HCT116 (cell line): ENCODE results near the gene CFAP46. TPM values are rescaled to one million over a fixed set of nuclear protein-coding genes. Genes with fewer than 3 reads are reported as not detected.

Experiments used
- ATAC-seq: fragments of 200-7000 bp; cut with Tn5 transposase; 2 replicates; pipeline ENCODE4 v1.9.1; 2020; ENCODE audit warnings: mild to moderate bottlenecking, moderate library complexity
- BruUV-seq: library from RNA; stranded (reverse); fragments of 400-500 nt; replicated peaks from 2 replicates; lab custom pipeline; 2021; lab: Mats Ljungman, UMichigan
- CTCF ChIA-PET: fragments of 300-600 bp; sonication (Branson Sonifier 250); formaldehyde crosslinking; loops from one replicate; lab custom pipeline; 2021; ENCODE audit warnings: antibody characterized with exemption; lab: Charles Lee
- POLR2A ChIA-PET: fragments of 300-600, 350-600 bp; sonication (Branson Sonifier 250); formaldehyde crosslinking; loops from one replicate; lab custom pipeline; 2021; ENCODE audit warnings: antibody characterized with exemption; lab: Charles Lee
- RAD21 ChIA-PET, 2 experiments: fragments of 300-600 bp; sonication (Branson Sonifier 250); formaldehyde crosslinking; loops; one replicate each; lab custom pipeline; 2023; ENCODE audit warnings: low total read pairs in 2 of 2; ENCODE audit not compliant: uncharacterized antibody in 2 of 2, unreplicated experiment in 2 of 2, low non-redundant PET in 1 of 2; lab: Charles Lee
- DNase-seq: peaks from one replicate; pipeline ENCODE4 v3.0.0-alpha.2; 2010; ENCODE audit warnings: low read depth, low spot score
- H2AFZ ChIP-seq: fragments of 200-600 bp; shearing (Covaris generic), sonication (generic); 2 replicates; pipeline ENCODE4 v1.6.1; 2017; ENCODE audit warnings: low read depth, mixed run types, mixed read lengths, antibody characterized with exemption, low read length; ENCODE audit not compliant: poor library complexity, severe bottlenecking
- H3K27ac ChIP-seq: 2 replicates; pipeline ENCODE4 v1.5.1; 2012; ENCODE audit warnings: low read depth, low read length
- H3K27me3 ChIP-seq: fragments of 200-600 bp; sonication (generic); 2 replicates; pipeline ENCODE4 v1.6.1; 2016; ENCODE audit warnings: mixed run types, low read length, mixed read lengths; ENCODE audit not compliant: insufficient read depth
- H3K36me3 ChIP-seq, 2 experiments: fragments of 200-500 bp in 1 of 2; fragments of 200-600 bp in 1 of 2; sonication (Bioruptor generic) in 1 of 2; sonication (generic) in 1 of 2; 2 replicates each; pipeline versions ENCODE4 v1.5.1 to v1.6.1; 2014 to 2016; ENCODE audit warnings: low read length in 2 of 2, inconsistent platforms in 1 of 2, mixed read lengths in 1 of 2, mixed run types in 1 of 2; ENCODE audit not compliant: insufficient read depth in 2 of 2, control insufficient read depth in 1 of 2
- H3K4me1 ChIP-seq, 2 experiments: fragments of 200-600 bp in 1 of 2; sonication (generic) in 1 of 2; 2 replicates each; pipeline versions ENCODE4 v1.5.1 to v1.6.1; 2012 to 2017; ENCODE audit warnings: low read length in 2 of 2, inconsistent platforms in 1 of 2, mild to moderate bottlenecking in 1 of 2, mixed read lengths in 1 of 2, mixed run types in 1 of 2, moderate library complexity in 1 of 2; ENCODE audit not compliant: insufficient read depth in 2 of 2, control insufficient read depth in 1 of 2
- H3K4me2 ChIP-seq: fragments of 200-600 bp; sonication (generic); 2 replicates; pipeline ENCODE4 v1.6.1; 2017; ENCODE audit warnings: mixed run types, low read length, mixed read lengths
- H3K4me3 ChIP-seq, 2 experiments: fragments of 200-600 bp in 1 of 2; sonication (generic) in 1 of 2; replicated peaks in 1 of 2; 2 replicates each; pipeline ENCODE4 v1.5.1; 2011 to 2016; ENCODE audit warnings: low read length in 2 of 2, control low read depth in 1 of 2, low read depth in 1 of 2, mild to moderate bottlenecking in 1 of 2, mixed read lengths in 1 of 2, mixed run types in 1 of 2
- H3K79me2 ChIP-seq: fragments of 200-600 bp; sonication (generic); 2 replicates; pipeline ENCODE4 v1.6.1; 2017; ENCODE audit warnings: mild to moderate bottlenecking, mixed run types, low read length, moderate library complexity, mixed read lengths; ENCODE audit not compliant: insufficient read depth
- H3K9ac ChIP-seq: fragments of 200-600 bp; sonication (generic); 2 replicates; pipeline ENCODE4 v1.6.1; 2016; ENCODE audit warnings: low read length, mixed read lengths
- H3K9me2 ChIP-seq: fragments of 200-600 bp; sonication (generic), shearing (Covaris generic); 2 replicates; pipeline ENCODE4 v1.6.1; 2017; ENCODE audit warnings: mixed run types, mild to moderate bottlenecking, moderate library complexity; ENCODE audit not compliant: insufficient read depth
- H3K9me3 ChIP-seq, 2 experiments: fragments of 200-500 bp in 1 of 2; fragments of 200-600 bp in 1 of 2; sonication (Bioruptor generic) in 1 of 2; sonication (generic) in 1 of 2; 2 replicates each; pipeline ENCODE4 v1.6.1; 2014 to 2017; ENCODE audit warnings: low read length in 2 of 2, mixed read lengths in 2 of 2, inconsistent platforms in 1 of 2, low read depth in 1 of 2, mild to moderate bottlenecking in 1 of 2, mixed run types in 1 of 2, moderate library complexity in 1 of 2; ENCODE audit not compliant: control insufficient read depth in 1 of 2, insufficient read depth in 1 of 2
- H4K20me1 ChIP-seq: fragments of 200-600 bp; sonication (generic), shearing (Covaris generic); 2 replicates; pipeline ENCODE4 v1.6.1; 2017; ENCODE audit warnings: mixed run types, mild to moderate bottlenecking, moderate library complexity; ENCODE audit not compliant: insufficient read depth
- ATF3 ChIP-seq: IDR thresholded peaks from 2 replicates; pipeline ENCODE4 v1.6.1; 2012
- EGR1 ChIP-seq: IDR thresholded peaks from 2 replicates; pipeline ENCODE4 v1.6.1; 2012; ENCODE audit warnings: low read depth
- EZH2 ChIP-seq: fragments of 200-600 bp; sonication (generic); IDR thresholded peaks from 2 replicates; pipeline ENCODE4 v1.6.1; 2017; ENCODE audit warnings: antibody characterized with exemption, mixed run types
- EZH2phosphoT487 ChIP-seq: fragments of 200-600 bp; IDR thresholded peaks from 2 replicates; pipeline ENCODE4 v1.6.1; 2018; ENCODE audit warnings: antibody characterized with exemption, borderline replicate concordance
- FOSL1 ChIP-seq: IDR thresholded peaks from 2 replicates; pipeline ENCODE4 v1.6.1; 2012; ENCODE audit warnings: low read depth
- POLR2A ChIP-seq: IDR thresholded peaks from 2 replicates; pipeline ENCODE4 v1.7.0; 2011; ENCODE audit warnings: borderline replicate concordance; ENCODE audit not compliant: insufficient read depth, insufficient read length; ENCODE audit errors: extremely low read depth
- RAD21 ChIP-seq: IDR thresholded peaks from 2 replicates; pipeline ENCODE4 v1.6.1; 2012; ENCODE audit warnings: low read depth, mild to moderate bottlenecking
- REST ChIP-seq: IDR thresholded peaks from 2 replicates; pipeline ENCODE4 v1.6.1; 2012; ENCODE audit warnings: low read depth
- SP1 ChIP-seq: IDR thresholded peaks from 2 replicates; pipeline ENCODE4 v1.6.1; 2012; ENCODE audit warnings: low read depth
- SRF ChIP-seq: IDR thresholded peaks from 2 replicates; pipeline ENCODE4 v1.6.1; 2012; ENCODE audit warnings: low read depth
- YY1 ChIP-seq: IDR thresholded peaks from 2 replicates; pipeline ENCODE4 v1.6.1; 2011; ENCODE audit warnings: low read length, low read depth, moderate library complexity, mild to moderate bottlenecking; ENCODE audit not compliant: insufficient replicate concordance; ENCODE audit errors: extremely low read depth
- ZBTB33 ChIP-seq: IDR thresholded peaks from 2 replicates; pipeline ENCODE4 v1.6.1; 2011; ENCODE audit warnings: mild to moderate bottlenecking, low read length, moderate library complexity; ENCODE audit not compliant: insufficient replicate concordance; ENCODE audit errors: extremely low read depth
- ZNF274 ChIP-seq: fragments of 200-500 bp; sonication (Bioruptor generic); IDR thresholded peaks from 2 replicates; pipeline ENCODE4 v1.6.1; 2014; ENCODE audit warnings: mild to moderate bottlenecking, low read depth, low read length, inconsistent platforms
- intact Hi-C: fragments of 100-400 bp; cut with micrococcal nuclease; formaldehyde crosslinking; loops from 2 replicates; pipeline ENCODE4 v1.10.0; 2022
- total RNA-seq: library from RNA; stranded (reverse); gene quantifications from one replicate; pipeline ENCODE4 v1.2.1, GENCODE V29; 2021; ENCODE audit not compliant: unreplicated experiment

Gene CFAP46
- total RNA-seq, 1 experiment from 2014 or later: 1.4 TPM

- Histone ChIP-seq H3K79me2 (no peaks in the 10 kb centered on the region), H3K9me3 (no peaks in the 10 kb centered on the region), H4K20me1 (no peaks in the 10 kb centered on the region), H3K36me3 (no peaks in the 10 kb centered on the region), H3K4me1 (no peaks in the 10 kb centered on the region), H3K9me2 (no peaks in the 10 kb centered on the region), H3K27ac (no peak overlapping the region), H2AFZ (no peak overlapping the region), H3K4me2 (no peak overlapping the region), H3K9ac (no peak overlapping the region), H3K4me3 (no peak overlapping the region), H3K27me3 (no peaks in the 10 kb centered on the region)
- intact Hi-C loops: no loop called here
- ChIA-PET POLR2A (no interaction called here), CTCF (no interaction called here), RAD21 (no interaction called here)
- no peak for ATAC-seq
- no peak for DNase-seq
- TF ChIP-seq RAD21 (no peak), SRF (no peak), SP1 (no peak), EZH2 (no peak), YY1 (no peak), EGR1 (no peak), POLR2A (no peak)
- no TSS peak for BruUV-seq
These were observed 95.5 kb downstream of the CFAP46 start for GRCh38 chr10:132846631-132847415.

- Histone ChIP-seq H3K9ac (no peak overlapping the region), H3K9me2 (no peaks in the 10 kb centered on the region), H3K27ac (no peak overlapping the region), H3K4me3 (no peak overlapping the region), H2AFZ (no peak overlapping the region), H3K4me2 (no peak overlapping the region), H4K20me1 (no peaks in the 10 kb centered on the region), H3K4me1 (no peaks in the 10 kb centered on the region), H3K79me2 (no peaks in the 10 kb centered on the region), H3K36me3 (no peaks in the 10 kb centered on the region), H3K27me3 (no peaks in the 10 kb centered on the region), H3K9me3 (no peaks in the 10 kb centered on the region)
- no peak for ATAC-seq
- ChIA-PET RAD21 (no interaction called here), POLR2A (no interaction called here), CTCF (no interaction called here)
- BruUV-seq: no TSS peak
- DNase-seq: no peak
- intact Hi-C loops: no loop called here
- TF ChIP-seq EZH2phosphoT487 (no peak), ZNF274 (no peak), REST (no peak), FOSL1 (no peak), RAD21 (no peak), ZBTB33 (no peak), ATF3 (no peak)
These were observed 96.4 kb downstream of the CFAP46 start for GRCh38 chr10:132845780-132846595.
